Measurements from ENCODE around the gene MRPL52. TPM values are rescaled to one million over a fixed set of nuclear protein-coding genes. Genes with fewer than 3 reads are reported as not detected.

Gene MRPL52
- total and polyA plus RNA-seq, 2 of the 13 experiments (the other 11 are each of a cell fraction or from before 2014, with no cell fraction given), result 118 to 329 TPM

- no peak for TF ChIP-seq ZXDC (CRISPR knock-in tag; IDR thresholded peaks at IDR 0.05)
- no peak for TF ChIP-seq POLR2AphosphoS2 (IDR thresholded peaks at IDR 0.05; ENCODE audit: low read depth, low read length)
- peak; percentile 78; the same call in 1 of the 2 replicates for TF ChIP-seq ERF (CRISPR knock-in tag; IDR thresholded peaks at IDR 0.05)
- no peak for TF ChIP-seq E2F2 (CRISPR knock-in tag; IDR thresholded peaks at IDR 0.05; ENCODE audit: borderline replicate concordance)
- TF ChIP-seq HNF4A (CRISPR knock-in tag; IDR thresholded peaks at IDR 0.05), result peak; percentile 70
- TF ChIP-seq U2AF1 (optimal IDR thresholded peaks at IDR 0.05; ENCODE audit: low read depth, low read length), result no peak
- TF ChIP-seq ZNF570 (CRISPR knock-in tag; IDR thresholded peaks at IDR 0.05; ENCODE audit: borderline replicate concordance), result no peak
- TF ChIP-seq RBAK (CRISPR knock-in tag; IDR thresholded peaks at IDR 0.05), result no peak
- TF ChIP-seq ZNF12 (CRISPR knock-in tag; IDR thresholded peaks at IDR 0.05), result 0 out of 2 replicates have a peak, but pooled peaks have one; percentile 23
- no peak for TF ChIP-seq KLF12 (CRISPR knock-in tag; IDR thresholded peaks at IDR 0.05; ENCODE audit: borderline replicate concordance)
- no peak for TF ChIP-seq NR2F2 (IDR thresholded peaks at IDR 0.05; ENCODE audit: borderline replicate concordance, low read depth)
- 0 out of 2 replicates have a peak, but pooled peaks have one; percentile 44 for TF ChIP-seq CSRNP1 (CRISPR knock-in tag; IDR thresholded peaks at IDR 0.05)
- no peak for TF ChIP-seq TEF (CRISPR knock-in tag; IDR thresholded peaks at IDR 0.05)
- TF ChIP-seq MIXL1 (CRISPR knock-in tag; IDR thresholded peaks at IDR 0.05), result no peak
- no peak for TF ChIP-seq ZNF329 (CRISPR knock-in tag; IDR thresholded peaks at IDR 0.05; ENCODE audit: low read depth)
- no peak for TF ChIP-seq THYN1 (CRISPR knock-in tag; IDR thresholded peaks at IDR 0.05; ENCODE audit: borderline replicate concordance, low read depth)
- TF ChIP-seq ATRX (CRISPR knock-in tag; IDR thresholded peaks at IDR 0.05; ENCODE audit: borderline replicate concordance), result no peak
- no peak for TF ChIP-seq ZNF367 (CRISPR knock-in tag; IDR thresholded peaks at IDR 0.05; ENCODE audit: borderline replicate concordance)
- TF ChIP-seq SMARCC2 (IDR thresholded peaks at IDR 0.05), result no peak
- no peak for TF ChIP-seq LRRFIP1 (CRISPR knock-in tag; conservative IDR thresholded peaks at IDR 0.05)
- TF ChIP-seq ZNF7 (CRISPR knock-in tag; IDR thresholded peaks at IDR 0.05), result no peak
- TF ChIP-seq HOXA5 (CRISPR knock-in tag; IDR thresholded peaks at IDR 0.05), result no peak
Measured at GRCh38 chr14:22819151-22819988, 10.3 kb upstream of the MRPL52 start (continued).

All from HepG2 (cell line).